ENCODE data around the gene COMMD3.

The COMMD3 gene

DNA sequence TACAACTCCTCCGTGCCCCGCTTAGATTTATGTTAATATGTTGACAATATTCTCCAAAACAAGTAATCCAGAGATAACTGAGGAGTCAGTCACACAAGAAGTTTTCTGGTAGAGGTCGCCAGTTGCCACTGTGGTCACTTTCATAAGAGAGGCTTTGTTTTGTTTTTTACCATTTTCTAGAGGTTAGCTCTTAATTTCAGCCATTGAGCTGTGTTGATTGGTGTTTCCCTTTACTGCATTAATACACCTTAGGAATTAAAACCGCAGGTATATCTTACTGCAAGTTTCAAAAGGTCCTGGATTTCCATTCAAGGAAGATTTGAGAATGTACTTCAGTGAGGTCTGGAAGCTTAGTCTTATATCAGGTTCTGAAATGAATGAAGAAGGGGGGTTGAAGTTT is 8.2 kb downstream of the COMMD3 start:
- no peaks in the 10 kb centered on the region for H3K27me3 ChIP-seq (replicated peaks; ENCODE audit: control insufficient read depth, insufficient read depth, low read length)

DNA sequence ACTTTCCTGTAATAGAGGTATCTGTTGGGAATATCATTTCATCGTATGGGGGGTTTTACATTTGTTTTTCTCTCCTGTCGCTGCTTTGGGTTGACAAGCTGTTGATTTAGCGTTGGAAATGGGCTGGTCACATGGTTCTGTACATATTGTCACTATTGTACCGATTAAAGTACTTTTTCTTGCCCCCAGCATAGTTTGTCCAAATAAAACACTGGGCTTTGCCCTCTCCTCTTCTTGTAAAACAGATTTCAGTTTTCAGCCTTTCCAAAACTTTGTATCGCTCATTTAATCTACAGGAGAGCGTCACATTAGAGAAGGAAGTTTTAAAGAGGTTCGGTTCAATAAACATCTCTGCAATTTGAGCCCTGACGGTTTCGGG is 8.7 kb downstream of the COMMD3 start:
- Histone ChIP-seq H3K27me3 (replicated peaks; ENCODE audit: control insufficient read depth, insufficient read depth, low read length) (no peaks in the 10 kb centered on the region), H3K36me3 (ENCODE audit: control insufficient read depth, insufficient read depth, low read length) (no peaks in the 10 kb centered on the region), H3K4me3 (replicated peaks; ENCODE audit: low read depth, low read length) (peak overlapping the region; percentile 68)
- TF ChIP-seq, protein P1, sequence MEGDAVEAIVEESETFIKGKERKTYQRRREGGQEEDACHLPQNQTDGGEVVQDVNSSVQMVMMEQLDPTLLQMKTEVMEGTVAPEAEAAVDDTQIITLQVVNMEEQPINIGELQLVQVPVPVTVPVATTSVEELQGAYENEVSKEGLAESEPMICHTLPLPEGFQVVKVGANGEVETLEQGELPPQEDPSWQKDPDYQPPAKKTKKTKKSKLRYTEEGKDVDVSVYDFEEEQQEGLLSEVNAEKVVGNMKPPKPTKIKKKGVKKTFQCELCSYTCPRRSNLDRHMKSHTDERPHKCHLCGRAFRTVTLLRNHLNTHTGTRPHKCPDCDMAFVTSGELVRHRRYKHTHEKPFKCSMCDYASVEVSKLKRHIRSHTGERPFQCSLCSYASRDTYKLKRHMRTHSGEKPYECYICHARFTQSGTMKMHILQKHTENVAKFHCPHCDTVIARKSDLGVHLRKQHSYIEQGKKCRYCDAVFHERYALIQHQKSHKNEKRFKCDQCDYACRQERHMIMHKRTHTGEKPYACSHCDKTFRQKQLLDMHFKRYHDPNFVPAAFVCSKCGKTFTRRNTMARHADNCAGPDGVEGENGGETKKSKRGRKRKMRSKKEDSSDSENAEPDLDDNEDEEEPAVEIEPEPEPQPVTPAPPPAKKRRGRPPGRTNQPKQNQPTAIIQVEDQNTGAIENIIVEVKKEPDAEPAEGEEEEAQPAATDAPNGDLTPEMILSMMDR (IDR thresholded peaks at IDR 0.05; ENCODE audit: insufficient read depth, low read length, poor library complexity, severe bottlenecking), result no peak
- no peak for DNase-seq (ENCODE audit: extremely low read depth, insufficient read length)

More for the DNA sequence above, 8.2 kb downstream of the COMMD3 start:
- H3K4me3 ChIP-seq (replicated peaks; ENCODE audit: low read depth, low read length), result peak overlapping the region; percentile 68; the same call in 1 of the 2 replicates
- H3K36me3 ChIP-seq (ENCODE audit: control insufficient read depth, insufficient read depth, low read length), result no peaks in the 10 kb centered on the region
- TF ChIP-seq, protein P1 (IDR thresholded peaks at IDR 0.05; ENCODE audit: insufficient read depth, low read length, poor library complexity, severe bottlenecking), result no peak
- no peak for DNase-seq (ENCODE audit: extremely low read depth, insufficient read length)

DNA sequence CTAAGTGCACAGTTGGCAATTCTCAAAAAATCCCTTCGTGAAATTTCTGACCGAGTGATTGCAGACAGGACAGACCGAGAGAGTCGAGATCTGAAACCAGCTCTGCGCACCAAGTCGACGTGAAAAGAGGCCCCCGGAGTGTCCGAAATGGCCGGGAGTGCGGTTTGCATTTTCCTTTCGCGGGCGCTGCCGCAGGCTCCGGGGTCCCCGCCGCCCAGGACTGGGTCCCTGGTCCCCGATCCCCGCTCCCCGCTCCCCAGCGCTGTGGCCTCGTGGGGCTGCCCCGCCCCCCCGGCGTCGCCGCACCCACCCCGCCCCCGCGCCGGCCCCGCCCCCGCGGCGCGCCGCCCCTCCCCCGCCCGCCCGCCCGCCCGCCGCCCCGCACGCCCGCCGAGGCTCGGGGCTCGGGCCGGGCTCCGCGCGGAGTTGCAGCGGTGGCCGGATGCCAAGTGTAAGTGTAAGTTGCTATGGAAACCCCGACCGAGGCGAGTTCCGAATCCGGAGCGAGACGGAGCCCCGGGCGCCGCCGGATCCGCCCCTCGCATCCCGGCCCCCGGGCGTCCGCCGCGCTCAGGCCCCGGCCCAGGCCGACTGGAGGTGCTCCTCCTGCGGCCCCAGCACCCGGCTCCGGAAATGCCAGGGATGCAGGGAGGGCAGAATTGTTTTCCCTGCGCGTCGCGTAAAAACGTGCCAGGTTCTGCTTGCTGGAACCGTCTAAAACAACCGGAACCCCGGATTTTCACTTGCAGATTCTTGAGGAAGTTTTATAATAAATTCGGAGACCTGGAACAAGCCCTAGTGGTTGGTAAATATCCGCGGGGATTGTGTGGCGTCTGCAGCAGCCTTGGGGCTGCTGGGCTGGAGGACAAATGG is 9.3 kb downstream of the COMMD3 start:
- Histone ChIP-seq H3K36me3 (ENCODE audit: control insufficient read depth, insufficient read depth, low read length) (no peaks in the 10 kb centered on the region), H3K4me3 (replicated peaks; ENCODE audit: low read depth, low read length) (peak overlapping the region; percentile 68), H3K27me3 (replicated peaks; ENCODE audit: control insufficient read depth, insufficient read depth, low read length) (no peaks in the 10 kb centered on the region)
- TF ChIP-seq, protein P1 (IDR thresholded peaks at IDR 0.05; ENCODE audit: insufficient read depth, low read length, poor library complexity, severe bottlenecking), result no peak
- DNase-seq (ENCODE audit: extremely low read depth, insufficient read length), result peak; percentile 73

DNA sequence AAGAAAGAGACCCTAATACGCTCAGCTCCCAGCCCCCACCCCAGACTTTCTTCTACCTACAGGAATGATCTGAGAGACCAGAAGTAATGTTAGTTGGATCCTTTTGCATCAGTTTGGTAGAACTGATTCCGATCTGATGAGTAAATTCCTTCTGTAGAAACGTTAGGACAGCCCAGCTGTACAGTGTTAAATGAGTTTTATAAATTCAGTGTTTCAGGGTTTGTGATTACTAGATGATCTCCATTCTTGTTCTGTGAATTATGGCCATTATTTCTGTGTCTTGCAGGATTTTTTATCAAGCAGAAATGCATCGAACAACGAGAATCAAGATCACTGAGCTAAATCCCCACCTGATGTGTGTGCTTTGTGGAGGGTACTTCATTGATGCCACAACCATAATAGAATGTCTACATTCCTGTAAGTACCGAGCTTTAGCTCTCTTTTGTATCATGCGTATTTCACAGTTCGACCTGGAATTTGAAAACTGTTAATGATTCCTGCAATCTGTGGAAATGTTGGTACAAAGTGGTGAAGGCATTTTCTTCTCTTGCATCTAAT is 10.0 kb downstream of the COMMD3 start:
- TF ChIP-seq, protein P1 (IDR thresholded peaks at IDR 0.05; ENCODE audit: insufficient read depth, low read length, poor library complexity, severe bottlenecking), result no peak
- peak overlapping the region; percentile 64 for H3K4me3 ChIP-seq (replicated peaks; ENCODE audit: low read depth, low read length)
- no peak for DNase-seq (ENCODE audit: extremely low read depth, insufficient read length)
- H3K27me3 ChIP-seq (replicated peaks; ENCODE audit: control insufficient read depth, insufficient read depth, low read length), result no peaks in the 10 kb centered on the region
- no peaks in the 10 kb centered on the region for H3K36me3 ChIP-seq (ENCODE audit: control insufficient read depth, insufficient read depth, low read length)

- DNase-seq (ENCODE audit: extremely low read depth, insufficient read length), result no peak
- TF ChIP-seq, protein P1 (IDR thresholded peaks at IDR 0.05; ENCODE audit: insufficient read depth, low read length, poor library complexity, severe bottlenecking), result no peak
- Histone ChIP-seq H3K4me3 (replicated peaks; ENCODE audit: low read depth, low read length) (no peak overlapping the region), H3K36me3 (ENCODE audit: control insufficient read depth, insufficient read depth, low read length) (no peaks in the 10 kb centered on the region), H3K27me3 (replicated peaks; ENCODE audit: control insufficient read depth, insufficient read depth, low read length) (no peaks in the 10 kb centered on the region)
These were observed 13.0 kb downstream of the COMMD3 start for GRCh38 chr10:22329150-22329549.

Data from GM06990 (cell line).